Panc1 (cell line): Measurements from ENCODE around the gene TRNP1. TPM values are rescaled to one million over a fixed set of nuclear protein-coding genes. Genes with fewer than 3 reads are reported as not detected.

Source experiments
- ATAC-seq: fragments of 200-7000 bp; cut with Tn5 transposase; 2 replicates; pipeline ENCODE4 v1.9.1; 2020; ENCODE audit warnings: mild to moderate bottlenecking, moderate library complexity
- Bru-seq: library from RNA; stranded (reverse); fragments of 400-500 nt; gene quantifications from one replicate; lab custom pipeline; 2021; lab: Mats Ljungman, UMichigan
- BruChase-seq, 2 experiments: library from RNA; stranded (reverse); fragments of 400-500 nt; gene quantifications; one replicate each; lab custom pipeline; 2021; lab: Mats Ljungman, UMichigan
- BruUV-seq: library from RNA; stranded (reverse); fragments of 400-500 nt; replicated peaks from 2 replicates; lab custom pipeline; 2021; lab: Mats Ljungman, UMichigan
- CTCF ChIA-PET: fragments of 300-600 bp; sonication (Branson Sonifier 250); formaldehyde crosslinking; loops from one replicate; lab custom pipeline; 2022; ENCODE audit warnings: antibody characterized with exemption; lab: Charles Lee
- POLR2A ChIA-PET: fragments of 300-600 bp; sonication (Branson Sonifier 250); formaldehyde crosslinking; loops from one replicate; lab custom pipeline; 2022; ENCODE audit warnings: antibody characterized with exemption; lab: Charles Lee
- DNase-seq: peaks from one replicate; pipeline ENCODE4 v3.0.0-alpha.2; 2010; ENCODE audit warnings: low read depth, low spot score
- H3K27ac ChIP-seq: 2 replicates; pipeline ENCODE4 v1.5.1; 2011; ENCODE audit warnings: mild to moderate bottlenecking, low read length, inconsistent platforms
- H3K27me3 ChIP-seq: fragments of 200-500 bp; sonication (Bioruptor generic); 2 replicates; pipeline ENCODE4 v1.6.0; 2014; ENCODE audit warnings: low read length, inconsistent platforms; ENCODE audit not compliant: control insufficient read depth, insufficient read depth
- H3K36me3 ChIP-seq: fragments of 200-500 bp; sonication (Bioruptor generic); 2 replicates; pipeline ENCODE4 v1.5.1; 2014; ENCODE audit warnings: inconsistent platforms, mild to moderate bottlenecking, low read length, moderate library complexity; ENCODE audit not compliant: control insufficient read depth, insufficient read depth
- H3K4me1 ChIP-seq: 2 replicates; pipeline ENCODE4 v1.5.1; 2011; ENCODE audit warnings: inconsistent platforms, mild to moderate bottlenecking, low read length, moderate library complexity; ENCODE audit not compliant: control insufficient read depth, insufficient read depth
- H3K4me3 ChIP-seq, 2 experiments: 2 replicates each; pipeline ENCODE4 v1.5.1; 2011 to 2012; ENCODE audit warnings: low read depth in 2 of 2, low read length in 2 of 2, mild to moderate bottlenecking in 2 of 2, inconsistent platforms in 1 of 2, moderate library complexity in 1 of 2
- H3K9me3 ChIP-seq: fragments of 200-500 bp; sonication (Bioruptor generic); 2 replicates; pipeline ENCODE4 v1.5.1; 2014; ENCODE audit warnings: low read depth, mild to moderate bottlenecking, inconsistent platforms, low read length, moderate library complexity; ENCODE audit not compliant: control insufficient read depth, insufficient read depth
- CTCF ChIP-seq: fragments of 450-650 bp; IDR thresholded peaks from 2 replicates; pipeline ENCODE4 v1.5.1; 2017; ENCODE audit warnings: mild to moderate bottlenecking
- POLR2AphosphoS5 ChIP-seq: IDR thresholded peaks from 2 replicates; pipeline ENCODE4 v1.6.1; 2012; ENCODE audit warnings: mild to moderate bottlenecking, low read depth, low read length, moderate library complexity
- REST ChIP-seq, 2 experiments: IDR thresholded peaks; 2 replicates each; pipeline ENCODE4 v1.6.1; 2011 to 2012; ENCODE audit warnings: low read depth in 2 of 2, control low read depth in 1 of 2, low read length in 1 of 2, mild to moderate bottlenecking in 1 of 2, moderate library complexity in 1 of 2; ENCODE audit not compliant: insufficient read depth in 1 of 2
- SIN3A ChIP-seq: IDR thresholded peaks from 2 replicates; pipeline ENCODE4 v1.6.1; 2012; ENCODE audit warnings: low read depth, mild to moderate bottlenecking, low read length, moderate library complexity, borderline replicate concordance; ENCODE audit not compliant: insufficient read depth
- TCF7L2 ChIP-seq: IDR thresholded peaks from 2 replicates; pipeline ENCODE4 v1.6.1; 2011; ENCODE audit warnings: mild to moderate bottlenecking, low read depth, low read length, inconsistent platforms
- in situ Hi-C: cut with HindIII; loops from 2 replicates; pipeline ENCODE4 v1.10.0; 2016; ENCODE audit warnings: low sequenced_read_pairs, low pct_unique_long_range_greater_than_20kb
- intact Hi-C: fragments of 100-400 bp; cut with micrococcal nuclease; formaldehyde crosslinking; loops from one replicate; pipeline ENCODE4 v1.10.0; 2022; ENCODE audit not compliant: unreplicated experiment
- long read RNA-seq: library from polyadenylated mRNA; unstranded; transcript quantifications from one replicate; pipeline ENCODE4 v2.0.0, GENCODE V29; 2021; ENCODE audit not compliant: unreplicated experiment
- polyA plus RNA-seq: library from polyadenylated mRNA; unstranded; fragments of >200 nt; gene quantifications from one replicate; pipeline ENCODE4 v1.2.1, GENCODE V29; 2012; ENCODE audit warnings: missing spikeins; ENCODE audit not compliant: insufficient read length
- total RNA-seq: library from RNA; stranded (reverse); gene quantifications from one replicate; pipeline ENCODE4 v1.2.1, GENCODE V29; 2021; ENCODE audit not compliant: unreplicated experiment

The TRNP1 gene
- total RNA-seq (81.2 TPM), Bru-seq, nascent RNA (percentile 92 among the genes with signal in this experiment), BruChase-seq, experiment 1, labeled RNA remaining after a 2-hour chase (percentile 84 among the genes with signal in this experiment), BruChase-seq, experiment 2, labeled RNA remaining after a 6-hour chase (percentile 89 among the genes with signal in this experiment)
- polyA plus RNA-seq, result 95.3 TPM
- long read RNA-seq, transcript TRNP1-201 (2 exons, 1,958 nt), result major isoform, 202 of 256 reads
- long read RNA-seq, transcript TRNP1-202 (2 exons, 575 nt), result minor isoform, 22 of 256 reads
- long read RNA-seq, partial matches to known transcripts, result 0 of 256 reads
- long read RNA-seq, other reads (novel, unspliced or antisense), result 32 of 256 reads

- DNase-seq (no peak), ATAC-seq (peak; percentile 78)
- no peaks in the 10 kb centered on the region; the same call in none of the 2 replicates for H3K36me3 ChIP-seq
- ChIA-PET POLR2A (interaction anchor here (0.6 to 1.1 kb wide), 3 partner anchors 20 to 112 kb away, joined by 3 to 5 read pairs (median 5); no protein-coding TSS in a partner anchor), CTCF (interaction anchor here (0.7 kb wide), 1 partner anchor 559 kb away, joined by 7 read pairs; no protein-coding TSS in a partner anchor)
- in situ Hi-C loops, result no loop called here
- peak within 1 kb of the TSS; percentile 81 for H3K27ac ChIP-seq
- H3K4me1 ChIP-seq, result peaks cover 44% of the 10 kb centered on the region
- H3K9me3 ChIP-seq, result no peaks in the 10 kb centered on the region
- peak within 1 kb of the TSS; percentile 57 to 68 for H3K4me3 ChIP-seq
- intact Hi-C loops, result no loop called here
- H3K27me3 ChIP-seq, result no peaks in the 10 kb centered on the region
- no TSS peak for BruUV-seq
- TF ChIP-seq SIN3A (0 out of 2 replicates have a peak, but pooled peaks have one; percentile 47), POLR2AphosphoS5 (peak; percentile 95), CTCF (no peak), REST (IDR thresholded peaks at IDR 0.05; ENCODE audit: insufficient read depth in 1 of 2, low read depth in 2 of 2, low read length in 1 of 2) (no peak)
Observed at GRCh38 chr1:26993237-26994019, at the start of gene TRNP1. TRNP1 (plus strand) TSS chr1:26993692; CDS start chr1:26993787, 95 bp downstream.

GRCh38 chr1:26945138-26945537 is 48.4 kb upstream of the TRNP1 start:
- ChIA-PET CTCF (no interaction called here), POLR2A (no interaction called here)
- intact Hi-C loops, result no loop called here
- BruUV-seq, result no TSS peak
- ATAC-seq, result no peak
- no peaks in the 10 kb centered on the region for H3K9me3 ChIP-seq
- in situ Hi-C loops, result no loop called here
- H3K4me1 ChIP-seq, result peaks cover 10% of the 10 kb centered on the region; the same call in 1 of the 2 replicates
- no peaks in the 10 kb centered on the region for H3K27me3 ChIP-seq
- no peak for TF ChIP-seq POLR2AphosphoS5
- no peak for TF ChIP-seq TCF7L2
- TF ChIP-seq REST (IDR thresholded peaks at IDR 0.05; ENCODE audit: insufficient read depth in 1 of 2, low read depth in 2 of 2, low read length in 1 of 2), result no peak
- no peak for TF ChIP-seq SIN3A
- TF ChIP-seq CTCF, result no peak
- DNase-seq, result no peak
- H3K4me3 ChIP-seq, result no peak overlapping the region
- H3K27ac ChIP-seq, result peak overlapping the region; percentile 19; the same call in 1 of the 2 replicates
- peaks cover 18% of the 10 kb centered on the region; the same call in 1 of the 2 replicates for H3K36me3 ChIP-seq
